H1 (cell line): ENCODE measurements around the gene BBX. TPM values are rescaled to one million over a fixed set of nuclear protein-coding genes. Genes with fewer than 3 reads are reported as not detected.
"Not testable (repeated sequence)": the region's sequence is repeated elsewhere in the genome, so short reads cannot be mapped to it uniquely, and the experiment has no call there.

Experiments
- CTCF ChIA-PET: fragments of 300-600 bp; sonication (Branson Sonifier 250); formaldehyde crosslinking; loops from one replicate; lab custom pipeline; 2021; ENCODE audit not compliant: partially characterized antibody; lab: Charles Lee
- POLR2A ChIA-PET: fragments of 300-600 bp; sonication (Branson Sonifier 250); formaldehyde crosslinking; loops from one replicate; lab custom pipeline; 2021; ENCODE audit warnings: inconsistent platforms; ENCODE audit not compliant: partially characterized antibody; lab: Charles Lee
- DNase-seq, 2 experiments: peaks; one replicate each; pipeline versions ENCODE4 v3.0.0 to v3.0.0-alpha.2; 2010 to 2022; ENCODE audit warnings: low spot score in 2 of 2, low read depth in 1 of 2, mixed read lengths in 1 of 2
- FAIRE-seq: peaks from 2 replicates; lab custom pipeline; 2011; peaks lifted over from hg19 to GRCh38; lab: Jason Lieb, UNC
- H2AFZ ChIP-seq: 2 replicates; pipeline ENCODE4 v1.8.1; 2012; ENCODE audit warnings: low read length, inconsistent platforms
- H2AK5ac ChIP-seq: 2 replicates; pipeline ENCODE4 v1.6.1; 2013; ENCODE audit warnings: low read depth, low read length
- H2BK120ac ChIP-seq: replicated peaks from 2 replicates; pipeline ENCODE3; 2013; ENCODE audit warnings: low read depth, low read length, inconsistent platforms
- H2BK12ac ChIP-seq: 2 replicates; pipeline ENCODE4 v1.6.1; 2013; ENCODE audit warnings: low read depth, low read length
- H2BK15ac ChIP-seq: 2 replicates; pipeline ENCODE4 v1.6.1; 2013; ENCODE audit warnings: low read length
- H2BK20ac ChIP-seq: 2 replicates; pipeline ENCODE4 v1.6.1; 2013; ENCODE audit warnings: low read length
- H2BK5ac ChIP-seq: 2 replicates; pipeline ENCODE4 v1.6.1; 2013; ENCODE audit warnings: low read depth, low read length
- H3K14ac ChIP-seq: 2 replicates; pipeline ENCODE4 v1.6.1; 2013; ENCODE audit warnings: inconsistent platforms; ENCODE audit not compliant: insufficient read length
- H3K18ac ChIP-seq: 2 replicates; pipeline ENCODE4 v1.6.1; 2013; ENCODE audit warnings: low read length; ENCODE audit errors: extremely low read depth
- H3K23ac ChIP-seq: 2 replicates; pipeline ENCODE4 v1.6.1; 2013; ENCODE audit warnings: inconsistent platforms; ENCODE audit not compliant: insufficient read length
- H3K23me2 ChIP-seq: 2 replicates; pipeline ENCODE4 v1.6.1; 2013; ENCODE audit warnings: low read depth, low read length
- H3K27ac ChIP-seq: 2 replicates; pipeline ENCODE4 v1.6.1; 2011; ENCODE audit warnings: low read depth, low read length, inconsistent platforms
- H3K27me3 ChIP-seq, 4 experiments: replicated peaks in 1 of 4; 1 replicate in 1 of 4; 2 replicates in 3 of 4; pipeline versions ENCODE4 v1.6.1 to v1.8.1; 2011 to 2013; ENCODE audit warnings: low read length in 3 of 4, mild to moderate bottlenecking in 3 of 4, inconsistent platforms in 2 of 4, mixed read lengths in 2 of 4, moderate library complexity in 1 of 4; ENCODE audit not compliant: control insufficient read depth in 3 of 4, insufficient read depth in 3 of 4; ENCODE audit errors: extremely low read depth in 1 of 4
- H3K36me3 ChIP-seq, 4 experiments: 2 replicates each; pipeline versions ENCODE4 v1.6.1 to v1.8.1; 2011 to 2013; ENCODE audit warnings: mild to moderate bottlenecking in 4 of 4, low read length in 3 of 4, moderate library complexity in 2 of 4, control low read depth in 1 of 4, inconsistent platforms in 1 of 4; ENCODE audit not compliant: insufficient read depth in 4 of 4, control insufficient read depth in 2 of 4
- H3K4ac ChIP-seq: replicated peaks from 2 replicates; pipeline ENCODE3; 2013; ENCODE audit warnings: low read length, low read depth, mixed read lengths, inconsistent platforms; ENCODE audit not compliant: insufficient read length
- H3K4me1 ChIP-seq, 4 experiments: replicated peaks in 1 of 4; 1 replicate in 1 of 4; 2 replicates in 3 of 4; pipeline versions ENCODE4 v1.6.1 to v1.8.1; 2011 to 2013; ENCODE audit warnings: low read length in 3 of 4, inconsistent platforms in 2 of 4, mixed read lengths in 1 of 4; ENCODE audit not compliant: insufficient read depth in 4 of 4, control insufficient read depth in 3 of 4
- H3K4me2 ChIP-seq, 2 experiments: 2 replicates each; pipeline versions ENCODE4 v1.6.1 to v1.8.1; 2011 to 2013; ENCODE audit warnings: low read depth in 2 of 2, low read length in 2 of 2, control low read depth in 1 of 2, inconsistent platforms in 1 of 2, mild to moderate bottlenecking in 1 of 2; ENCODE audit not compliant: insufficient read depth in 1 of 2
- H3K4me3 ChIP-seq, 4 experiments: fragments of 200-600, 300-600 bp in 1 of 4; sonication (generic), shearing (Covaris generic), sonication (Bioruptor Twin) in 1 of 4; 2 replicates each; pipeline versions ENCODE4 v1.5.1 to v1.8.1; 2011 to 2016; ENCODE audit warnings: low read length in 4 of 4, low read depth in 3 of 4, control low read depth in 2 of 4, inconsistent platforms in 2 of 4, mild to moderate bottlenecking in 2 of 4, mixed read lengths in 1 of 4, moderate library complexity in 1 of 4; ENCODE audit not compliant: insufficient read depth in 2 of 4; ENCODE audit errors: extremely low read depth in 1 of 4
- H3K56ac ChIP-seq: replicated peaks from 2 replicates; pipeline ENCODE3; 2013; ENCODE audit warnings: low read depth, mild to moderate bottlenecking, mixed read lengths, low read length, inconsistent platforms; ENCODE audit not compliant: insufficient read length
- H3K79me1 ChIP-seq: 2 replicates; pipeline ENCODE4 v1.6.1; 2013; ENCODE audit warnings: low read depth, low read length, control low read depth
- H3K79me2 ChIP-seq, 2 experiments: 2 replicates each; pipeline versions ENCODE4 v1.6.1 to v1.8.1; 2012 to 2013; ENCODE audit warnings: low read length in 2 of 2, mild to moderate bottlenecking in 2 of 2, inconsistent platforms in 1 of 2; ENCODE audit not compliant: insufficient read depth in 2 of 2, control insufficient read depth in 1 of 2
- H3K9ac ChIP-seq, 4 experiments: replicated peaks in 1 of 4; 1 replicate in 1 of 4; 2 replicates in 3 of 4; pipeline versions ENCODE4 v1.6.1 to v1.8.1; 2011 to 2013; ENCODE audit warnings: low read depth in 3 of 4, low read length in 3 of 4, control low read depth in 2 of 4, mild to moderate bottlenecking in 2 of 4, moderate library complexity in 2 of 4, inconsistent platforms in 1 of 4; ENCODE audit errors: extremely low read depth in 1 of 4
- H3K9me3 ChIP-seq, 2 experiments: 2 replicates each; pipeline versions ENCODE4 v1.6.1 to v1.8.1; 2012 to 2013; ENCODE audit warnings: mild to moderate bottlenecking in 2 of 2, moderate library complexity in 2 of 2, control low read depth in 1 of 2, inconsistent platforms in 1 of 2, low read depth in 1 of 2, low read length in 1 of 2, mixed read lengths in 1 of 2; ENCODE audit not compliant: insufficient read depth in 2 of 2
- H4K20me1 ChIP-seq, 2 experiments: replicated peaks in 1 of 2; 2 replicates each; pipeline versions ENCODE3 to v1.8.1; 2011 to 2013; ENCODE audit warnings: inconsistent platforms in 2 of 2, low read length in 2 of 2, mild to moderate bottlenecking in 1 of 2; ENCODE audit not compliant: insufficient read depth in 2 of 2, control insufficient read depth in 1 of 2
- H4K5ac ChIP-seq: 2 replicates; pipeline ENCODE4 v1.6.1; 2013; ENCODE audit warnings: low read length, low read depth, mixed read lengths, inconsistent platforms; ENCODE audit not compliant: insufficient read length
- H4K8ac ChIP-seq: 2 replicates; pipeline ENCODE4 v1.8.0; 2013; ENCODE audit warnings: mild to moderate bottlenecking, moderate library complexity, low read length, inconsistent platforms; ENCODE audit not compliant: insufficient read depth; ENCODE audit errors: extremely low read depth
- H4K91ac ChIP-seq: replicated peaks from 2 replicates; pipeline ENCODE3; 2013; ENCODE audit warnings: low read length, mixed read lengths, inconsistent platforms; ENCODE audit not compliant: insufficient read length
- SRF ChIP-seq: IDR thresholded peaks from 2 replicates; pipeline ENCODE4 v1.6.1; 2011; ENCODE audit warnings: mild to moderate bottlenecking, low read depth, low read length, moderate library complexity
- WGBS, 2 experiments: shearing (Covaris generic) in 1 of 2; methylation state at CpG; one replicate each; pipeline versions ENCODE4 v1.1.6 to v1.1.7; 2013 to 2015; ENCODE audit warnings: low lambda C conversion rate in 2 of 2, mixed read lengths in 2 of 2, inconsistent platforms in 1 of 2, low coverage in 1 of 2, missing lambda C conversion rate in 1 of 2; ENCODE audit not compliant: insufficient replicate concordance in 2 of 2, insufficient coverage in 1 of 2, insufficient read length in 1 of 2; ENCODE audit errors: extremely low coverage in 1 of 2, missing lambda C conversion rate in 1 of 2; 5-methylcytosine and 5-hydroxymethylcytosine counted together
- polyA plus RNA-seq, 7 experiments: library from polyadenylated mRNA; depleted of rRNA in 3 of 7; stranded (reverse) in 5 of 7; unstranded in 2 of 7; fragments of >200 nt in 5 of 7; fragments of 200-250 nt in 2 of 7; gene quantifications; 1 replicate in 5 of 7; 2 replicates in 1 of 7; 4 replicates in 1 of 7; pipeline versions ENCODE4 v1.2.1 to v1.2.3, GENCODE V29; 2011 to 2013; ENCODE audit warnings: missing spikeins in 2 of 7, mixed read lengths in 2 of 7
- total RNA-seq: library from RNA; stranded (reverse); fragmentation: NEBNext Ultra II Directional; extraction: Animal tissue kit (Norgen Biotek cat#: 25700); gene quantifications from 2 replicates; pipeline ENCODE4 v1.2.1, GENCODE V29; 2021

The BBX gene
- total and polyA plus RNA-seq, 2 of the 8 experiments (the other 6 are each of a cell fraction or from before 2014, with no cell fraction given), result 11.0 to 42.5 TPM

- no peak for TF ChIP-seq SRF
Measured at GRCh38 chr3:107562969-107563529, 40.3 kb downstream of the BBX start (continued).

- H3K18ac ChIP-seq, H2BK12ac ChIP-seq, H3K4me1 ChIP-seq, H2AFZ ChIP-seq, H4K20me1 ChIP-seq, H3K27ac ChIP-seq, DNase-seq, H4K5ac ChIP-seq, H3K4me2 ChIP-seq, H3K9ac ChIP-seq, H3K4me3 ChIP-seq, H3K56ac ChIP-seq, H2BK20ac ChIP-seq, H2BK15ac ChIP-seq, H4K91ac ChIP-seq, H3K27me3 ChIP-seq, H2BK120ac ChIP-seq, H3K79me1 ChIP-seq, H2AK5ac ChIP-seq, H4K8ac ChIP-seq, H3K9me3 ChIP-seq, H3K23me2 ChIP-seq, H2BK5ac ChIP-seq, H3K4ac ChIP-seq, H3K36me3 ChIP-seq, H3K23ac ChIP-seq, POLR2A ChIA-PET, FAIRE-seq, H3K14ac ChIP-seq: not testable (repeated sequence)
- CTCF ChIA-PET, result interaction anchor here (1.1 to 2.1 kb wide), 2 partner anchors 9 to 11 kb away, joined by 3 to 9 read pairs; no protein-coding TSS in a partner anchor
- WGBS, 2 experiments, result 95% methylated on average over 7 of the region's 7 CpGs; no CpG with 5 or more reads in 1 of the 2 experiments
- peaks cover 0 to 38% of the 10 kb centered on the region in 2 experiments; a peak in 2 of 4 replicates for H3K79me2 ChIP-seq
Measured at GRCh38 chr3:107565244-107565643, 42.5 kb downstream of the BBX start.
